GM12873 (cell line): ENCODE data around the gene FAT1.

Experiments used
- TF ChIP-seq, protein P1 (sequence below): IDR thresholded peaks from 2 replicates; pipeline ENCODE4 v1.5.1; 2012; ENCODE audit warnings: low read depth, mild to moderate bottlenecking, moderate library complexity, low read length, control low read depth; ENCODE audit not compliant: insufficient read depth; ENCODE audit errors: missing control alignments

The FAT1 gene

GRCh38 chr4:186725469-186726425 lies 2.1 kb upstream of the FAT1 start:
- TF ChIP-seq, protein P1, sequence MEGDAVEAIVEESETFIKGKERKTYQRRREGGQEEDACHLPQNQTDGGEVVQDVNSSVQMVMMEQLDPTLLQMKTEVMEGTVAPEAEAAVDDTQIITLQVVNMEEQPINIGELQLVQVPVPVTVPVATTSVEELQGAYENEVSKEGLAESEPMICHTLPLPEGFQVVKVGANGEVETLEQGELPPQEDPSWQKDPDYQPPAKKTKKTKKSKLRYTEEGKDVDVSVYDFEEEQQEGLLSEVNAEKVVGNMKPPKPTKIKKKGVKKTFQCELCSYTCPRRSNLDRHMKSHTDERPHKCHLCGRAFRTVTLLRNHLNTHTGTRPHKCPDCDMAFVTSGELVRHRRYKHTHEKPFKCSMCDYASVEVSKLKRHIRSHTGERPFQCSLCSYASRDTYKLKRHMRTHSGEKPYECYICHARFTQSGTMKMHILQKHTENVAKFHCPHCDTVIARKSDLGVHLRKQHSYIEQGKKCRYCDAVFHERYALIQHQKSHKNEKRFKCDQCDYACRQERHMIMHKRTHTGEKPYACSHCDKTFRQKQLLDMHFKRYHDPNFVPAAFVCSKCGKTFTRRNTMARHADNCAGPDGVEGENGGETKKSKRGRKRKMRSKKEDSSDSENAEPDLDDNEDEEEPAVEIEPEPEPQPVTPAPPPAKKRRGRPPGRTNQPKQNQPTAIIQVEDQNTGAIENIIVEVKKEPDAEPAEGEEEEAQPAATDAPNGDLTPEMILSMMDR = no peak

DNA sequence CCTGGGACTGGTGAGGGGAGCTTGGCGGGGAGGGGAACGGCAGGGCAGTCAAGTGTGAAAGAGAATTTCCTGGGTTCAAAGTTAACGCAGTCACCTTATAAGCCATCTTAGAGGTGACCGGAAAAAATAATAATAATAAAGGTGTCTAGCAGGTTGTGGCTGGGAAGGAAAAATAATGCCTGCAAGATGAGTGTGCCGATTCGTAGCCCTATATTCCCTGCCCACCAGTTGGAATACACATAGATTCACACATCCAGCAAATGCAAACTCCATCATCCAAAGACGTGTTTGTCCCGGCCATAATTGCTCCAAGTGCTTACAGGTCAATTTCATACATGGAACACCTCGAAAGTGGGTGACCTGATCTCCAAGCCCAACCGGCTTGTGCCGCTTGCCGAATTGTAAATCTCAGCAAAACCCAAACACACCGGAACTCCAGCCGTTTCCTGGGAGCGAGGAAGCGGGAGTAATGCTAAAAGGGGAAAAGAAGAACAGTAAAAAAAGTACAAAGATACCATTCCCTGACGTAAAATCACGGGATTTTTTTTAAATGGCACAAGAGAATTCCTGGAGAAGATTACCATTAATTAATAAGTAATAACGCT lies 1.3 kb upstream of the FAT1 start:
- TF ChIP-seq, protein P1 = no peak

DNA sequence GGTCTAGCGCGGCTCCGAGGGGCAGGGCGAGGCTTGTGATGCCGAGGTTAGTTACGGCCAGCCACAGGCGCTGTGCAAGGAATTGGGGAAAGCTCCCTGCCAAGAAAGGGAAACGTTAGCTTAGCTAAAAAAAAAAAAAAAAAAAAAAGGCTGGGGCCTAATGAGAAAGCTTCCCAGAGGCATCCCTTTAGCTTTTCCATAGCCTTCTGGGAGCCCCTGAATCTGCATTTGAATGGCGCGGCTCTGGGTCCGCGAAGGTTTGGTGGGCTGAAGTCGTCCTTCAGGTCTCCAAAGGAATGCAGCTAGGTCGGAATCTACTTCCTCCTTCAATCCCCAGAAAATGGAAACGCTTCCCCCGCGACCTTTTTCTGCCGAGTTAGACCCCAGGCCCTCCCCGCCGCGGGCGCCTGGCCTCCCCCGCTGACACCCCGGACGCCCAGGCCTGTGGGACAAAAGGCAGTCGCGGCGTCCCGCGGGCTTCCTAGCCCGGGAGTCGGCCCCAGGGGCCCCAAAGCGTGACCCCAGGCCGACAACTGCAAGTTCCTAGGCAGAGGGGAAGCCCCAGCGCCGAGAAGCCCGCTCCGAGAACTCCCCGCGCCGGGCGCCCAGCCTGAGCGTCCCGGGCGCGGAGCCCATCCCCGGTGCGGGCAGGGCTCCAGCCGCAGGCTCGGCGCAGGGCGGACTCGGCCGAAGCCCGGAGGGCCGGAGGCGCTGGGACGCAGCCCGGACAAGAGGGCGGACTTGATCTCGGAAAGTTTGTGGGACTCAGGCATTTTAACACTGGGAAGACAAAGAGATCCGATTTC lies 605 bp upstream of the FAT1 start:
- TF ChIP-seq, protein P1 = no peak

DNA sequence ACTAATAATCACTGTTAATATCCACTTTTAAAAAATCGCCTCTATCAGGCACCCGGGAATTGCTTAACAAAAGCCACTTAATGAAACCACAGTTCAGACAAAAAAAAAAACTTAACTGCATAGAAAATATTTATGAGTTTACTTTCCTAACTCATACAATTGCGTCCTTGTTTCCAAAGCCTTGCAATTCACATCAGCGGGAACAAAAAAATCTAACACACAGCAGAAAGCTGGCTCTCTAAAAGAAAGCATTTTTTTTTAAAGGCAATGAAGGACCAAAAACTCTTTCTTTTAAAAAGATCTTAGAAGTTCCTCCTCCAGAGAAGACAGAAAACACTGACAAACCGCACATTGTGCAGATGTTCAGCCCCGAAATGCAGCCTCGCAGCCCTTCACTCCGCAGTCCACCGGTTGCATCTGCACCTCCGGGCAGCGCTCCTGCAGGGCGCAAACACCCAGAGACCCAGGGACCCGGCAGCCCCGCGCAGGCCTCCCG lies 812 bp downstream of the FAT1 start:
- TF ChIP-seq, protein P1 = no peak

DNA sequence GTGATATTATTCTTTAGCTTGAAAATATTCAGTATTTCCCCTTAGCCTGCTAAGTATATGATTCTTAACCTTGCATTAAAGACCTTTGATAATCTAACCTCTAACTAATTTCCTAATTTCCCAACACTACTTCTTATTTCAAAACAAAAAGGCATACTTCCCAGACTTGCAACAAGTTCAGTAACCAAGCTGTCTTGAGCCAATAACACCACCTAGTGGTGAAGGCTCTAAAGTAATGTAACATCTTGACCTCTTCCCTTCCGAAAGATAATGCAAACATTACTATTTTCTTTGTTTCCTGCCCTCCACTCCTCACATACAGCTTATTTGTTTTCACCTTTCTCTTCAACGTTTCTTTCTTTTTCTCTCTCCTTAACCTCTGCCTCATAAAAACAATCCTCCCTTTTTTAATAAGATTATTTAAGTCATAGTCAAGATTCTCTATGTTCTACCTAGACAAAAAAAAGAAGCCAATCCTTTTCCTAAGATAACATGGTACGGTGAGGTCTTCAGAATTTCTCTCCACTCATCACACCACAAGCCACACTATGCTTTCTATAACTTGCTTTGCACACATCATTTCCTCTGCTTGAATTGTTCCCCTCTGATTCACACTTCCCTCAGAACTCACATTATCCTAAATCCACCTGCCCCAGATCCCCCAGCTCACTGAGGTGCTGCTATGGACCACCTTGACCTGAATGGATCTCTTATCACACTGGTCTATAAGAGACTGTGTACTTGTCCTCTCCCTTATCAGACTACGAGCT lies 3.5 kb downstream of the FAT1 start:
- TF ChIP-seq, protein P1 = peak; percentile 39

GRCh38 chr4:186717556-186717955 lies 6.1 kb downstream of the FAT1 start:
- TF ChIP-seq, protein P1 = no peak
